Common myeloid progenitor, CD34-positive (primary cell): ENCODE measurements around the gene JAML.

ENCODE experiments used
- CTCF ChIA-PET: fragments of 350-600 bp; sonication (Branson Sonifier 250); formaldehyde crosslinking; loops from one replicate; lab custom pipeline; 2021; ENCODE audit warnings: antibody characterized with exemption; lab: Charles Lee
- POLR2A ChIA-PET: fragments of 350-600 bp; sonication (Branson Sonifier 250); formaldehyde crosslinking; loops from one replicate; lab custom pipeline; 2021; ENCODE audit warnings: antibody characterized with exemption; lab: Charles Lee
- DNase-seq, 3 donors: peaks; one replicate each; pipeline versions ENCODE4 v3.0.0 to v3.0.0-alpha.2; 2013
- H3K27ac ChIP-seq, 2 experiments: 1 replicate in 1 of 2; 2 replicates in 1 of 2; pipeline ENCODE4 v1.7.0; 2013; ENCODE audit warnings: inconsistent platforms in 2 of 2, low read length in 2 of 2, mild to moderate bottlenecking in 2 of 2, low read depth in 1 of 2, moderate library complexity in 1 of 2; ENCODE audit not compliant: severe bottlenecking in 2 of 2, insufficient read depth in 1 of 2, poor library complexity in 1 of 2
- H3K27me3 ChIP-seq, 5 experiments: replicated peaks in 2 of 5; 1 replicate in 3 of 5; 2 replicates in 2 of 5; pipeline versions ENCODE4 v1.6.1 to v1.7.0; 2013; ENCODE audit warnings: low read length in 4 of 5, mild to moderate bottlenecking in 2 of 5, moderate library complexity in 2 of 5, inconsistent platforms in 1 of 5; ENCODE audit not compliant: insufficient read depth in 5 of 5, control insufficient read depth in 4 of 5
- H3K36me3 ChIP-seq, 4 experiments: 1 replicate in 2 of 4; 2 replicates in 2 of 4; pipeline versions ENCODE4 v1.6.1 to v1.7.0; 2013; ENCODE audit warnings: low read length in 3 of 4, control low read depth in 1 of 4, mild to moderate bottlenecking in 1 of 4; ENCODE audit not compliant: control insufficient read depth in 4 of 4, insufficient read depth in 4 of 4
- H3K4me1 ChIP-seq, 4 experiments: 1 replicate in 3 of 4; 2 replicates in 1 of 4; pipeline versions ENCODE4 v1.6.1 to v1.7.1; 2013; ENCODE audit warnings: low read length in 3 of 4, mild to moderate bottlenecking in 3 of 4, control low read depth in 1 of 4, inconsistent platforms in 1 of 4, moderate library complexity in 1 of 4; ENCODE audit not compliant: control insufficient read depth in 4 of 4, insufficient read depth in 4 of 4; ENCODE audit errors: control extremely low read depth in 1 of 4
- H3K4me3 ChIP-seq, 7 experiments: 1 replicate in 4 of 7; 2 replicates in 3 of 7; pipeline versions ENCODE4 v1.5.1 to v1.7.0; 2013; ENCODE audit warnings: mild to moderate bottlenecking in 7 of 7, low read length in 6 of 7, moderate library complexity in 6 of 7, inconsistent platforms in 2 of 7, low read depth in 2 of 7, control low read depth in 1 of 7; ENCODE audit not compliant: insufficient read depth in 4 of 7, control insufficient read depth in 1 of 7; ENCODE audit errors: extremely low read depth in 1 of 7
- H3K9me3 ChIP-seq, 5 experiments: 1 replicate in 4 of 5; 2 replicates in 1 of 5; pipeline versions ENCODE4 v1.6.1 to v1.7.1; 2013; ENCODE audit warnings: low read length in 4 of 5, mild to moderate bottlenecking in 2 of 5, inconsistent platforms in 1 of 5, low read depth in 1 of 5, moderate library complexity in 1 of 5; ENCODE audit not compliant: control insufficient read depth in 4 of 5, insufficient read depth in 2 of 5; ENCODE audit errors: control extremely low read depth in 1 of 5
- WGBS: methylation state at CpG from one replicate; pipeline ENCODE4 v1.1.5; 2013; ENCODE audit not compliant: insufficient coverage; 5-methylcytosine and 5-hydroxymethylcytosine counted together

Gene JAML

GRCh38 chr11:118263695-118264568 is 39.1 kb upstream of the JAML start, which contains the start of gene MPZL2:
TSS of gene MPZL2 (minus strand) at chr11:118264297. CDS start at chr11:118264153, 144 bp downstream.
- ChIA-PET POLR2A (interaction anchor here (0.6 to 0.7 kb wide), 2 partner anchors 45 to 774 kb away, joined by 3 read pairs; no protein-coding TSS in a partner anchor), CTCF (interaction anchor here (0.7 to 3.5 kb wide), 11 partner anchors 10 to 65 kb away, joined by 3 to 21 read pairs (median 4); partner anchors contain the start of gene MPZL3)
- Histone ChIP-seq H3K27me3 (no peaks in the 10 kb centered on the region), H3K27ac (no peak within 1 kb of the TSS), H3K4me3 (peak within 1 kb of the TSS; percentile 3 to 81 (median 65)), H3K36me3 (no peaks in the 10 kb centered on the region), H3K9me3 (peaks cover 0 to 2% (median 0%) of the 10 kb centered on the region in 5 experiments), H3K4me1 (peaks cover 5 to 24% (median 16%) of the 10 kb centered on the region in 4 experiments)
- DNase-seq: peak in 2 of 3 donors; percentile 19 to 31
- 2% methylated on average over 15 of the region's 19 CpGs for WGBS

GRCh38 chr11:118263112-118263511 is 38.3 kb upstream of the JAML start:
- Histone ChIP-seq H3K27me3 (no peaks in the 10 kb centered on the region), H3K36me3 (no peaks in the 10 kb centered on the region), H3K27ac (no peak overlapping the region), H3K9me3 (peaks cover 0 to 2% (median 0%) of the 10 kb centered on the region in 5 experiments), H3K4me1 (peaks cover 5 to 24% (median 16%) of the 10 kb centered on the region in 4 experiments), H3K4me3 (peak overlapping the region in 2 of 7 experiments; percentile 65 to 81)
- CTCF ChIA-PET: interaction anchor here (0.7 to 3.5 kb wide), 6 partner anchors 14 to 64 kb away, joined by 3 to 21 read pairs (median 5); no protein-coding TSS in a partner anchor
- WGBS: 82% methylated on average over 2 of the region's 4 CpGs
- POLR2A ChIA-PET: no interaction called here
- no peak for DNase-seq

GRCh38 chr11:118260353-118260752 is 35.5 kb upstream of the JAML start:
- ChIA-PET POLR2A (no interaction called here), CTCF (interaction anchor here (1.1 to 2.4 kb wide), 6 partner anchors 9 to 79 kb away, joined by 3 to 11 read pairs (median 3); no protein-coding TSS in a partner anchor)
- Histone ChIP-seq H3K4me3 (no peak overlapping the region), H3K36me3 (no peaks in the 10 kb centered on the region), H3K9me3 (peaks cover 0 to 2% (median 0%) of the 10 kb centered on the region in 5 experiments), H3K4me1 (peaks cover 5 to 19% (median 14%) of the 10 kb centered on the region in 4 experiments), H3K27ac (no peak overlapping the region), H3K27me3 (no peaks in the 10 kb centered on the region)
- 100% methylated on average over 2 of the region's 3 CpGs for WGBS
- no peak for DNase-seq

GRCh38 chr11:118259138-118259537 is 34.3 kb upstream of the JAML start:
- no peaks in the 10 kb centered on the region for H3K27me3 ChIP-seq
- POLR2A ChIA-PET: interaction anchor here (0.6 kb wide), 1 partner anchor 81 kb away, joined by 3 read pairs; no protein-coding TSS in a partner anchor
- H3K36me3 ChIP-seq: peaks cover 0 to 3% (median 0%) of the 10 kb centered on the region in 4 experiments
- 100% methylated on average over 1 of the region's 1 CpG for WGBS
- H3K27ac ChIP-seq: no peak overlapping the region
- H3K9me3 ChIP-seq: peaks cover 0 to 2% (median 0%) of the 10 kb centered on the region in 5 experiments
- DNase-seq: no peak
- CTCF ChIA-PET: interaction anchor here (0.9 to 2.4 kb wide), 7 partner anchors 13 to 60 kb away, joined by 3 to 11 read pairs (median 3); no protein-coding TSS in a partner anchor
- H3K4me1 ChIP-seq: peaks cover 5 to 14% (median 12%) of the 10 kb centered on the region in 4 experiments
- H3K4me3 ChIP-seq: no peak overlapping the region

- ChIA-PET CTCF (interaction anchor here (1.1 kb wide), 1 partner anchor 37 kb away, joined by 3 read pairs; no protein-coding TSS in a partner anchor), POLR2A (no interaction called here)
- Histone ChIP-seq H3K27me3 (no peaks in the 10 kb centered on the region), H3K4me1 (peaks cover 3 to 7% (median 5%) of the 10 kb centered on the region in 4 experiments), H3K4me3 (no peak overlapping the region), H3K36me3 (peaks cover 0 to 3% (median 0%) of the 10 kb centered on the region in 4 experiments), H3K27ac (no peak overlapping the region), H3K9me3 (peaks cover 0 to 2% (median 0%) of the 10 kb centered on the region in 5 experiments)
- DNase-seq: peak in 1 of 3 donors; percentile 42
- no CpG with 5 or more reads among the region's 1 CpG for WGBS
Observed at GRCh38 chr11:118258410-118258809, 33.6 kb upstream of the JAML start.

GRCh38 chr11:118252688-118253087 is 27.9 kb upstream of the JAML start:
- H3K27me3 ChIP-seq: no peaks in the 10 kb centered on the region
- DNase-seq: no peak
- POLR2A ChIA-PET: interaction anchor here (0.7 to 1.3 kb wide), 3 partner anchors 12 to 54 kb away, joined by 3 to 7 read pairs (median 3); no protein-coding TSS in a partner anchor
- peaks cover 0 to 3% (median 0%) of the 10 kb centered on the region in 4 experiments for H3K36me3 ChIP-seq
- peak overlapping the region; percentile 97 for H3K27ac ChIP-seq
- CTCF ChIA-PET: interaction anchor here (1.3 to 2.6 kb wide), 4 partner anchors 11 to 54 kb away, joined by 4 to 12 read pairs (median 8); partner anchors contain the start of genes JAML and MPZL2
- peaks cover 2 to 19% (median 10%) of the 10 kb centered on the region in 4 experiments for H3K4me1 ChIP-seq
- H3K9me3 ChIP-seq: no peaks in the 10 kb centered on the region
- peak overlapping the region in 5 of 7 experiments; percentile 77 to 99 (median 98) for H3K4me3 ChIP-seq
- 100% methylated on average over 1 of the region's 3 CpGs for WGBS
